ENCODE measurements around the gene CERS5. TPM values are rescaled to one million over a fixed set of nuclear protein-coding genes. Genes with fewer than 3 reads are reported as not detected.

Gene CERS5
- total and polyA plus RNA-seq, 10 of the 15 experiments (the other 5 are each of a cell fraction or from before 2014, with no cell fraction given) = 6.8 to 50.1 (median 31.8) TPM

DNA sequence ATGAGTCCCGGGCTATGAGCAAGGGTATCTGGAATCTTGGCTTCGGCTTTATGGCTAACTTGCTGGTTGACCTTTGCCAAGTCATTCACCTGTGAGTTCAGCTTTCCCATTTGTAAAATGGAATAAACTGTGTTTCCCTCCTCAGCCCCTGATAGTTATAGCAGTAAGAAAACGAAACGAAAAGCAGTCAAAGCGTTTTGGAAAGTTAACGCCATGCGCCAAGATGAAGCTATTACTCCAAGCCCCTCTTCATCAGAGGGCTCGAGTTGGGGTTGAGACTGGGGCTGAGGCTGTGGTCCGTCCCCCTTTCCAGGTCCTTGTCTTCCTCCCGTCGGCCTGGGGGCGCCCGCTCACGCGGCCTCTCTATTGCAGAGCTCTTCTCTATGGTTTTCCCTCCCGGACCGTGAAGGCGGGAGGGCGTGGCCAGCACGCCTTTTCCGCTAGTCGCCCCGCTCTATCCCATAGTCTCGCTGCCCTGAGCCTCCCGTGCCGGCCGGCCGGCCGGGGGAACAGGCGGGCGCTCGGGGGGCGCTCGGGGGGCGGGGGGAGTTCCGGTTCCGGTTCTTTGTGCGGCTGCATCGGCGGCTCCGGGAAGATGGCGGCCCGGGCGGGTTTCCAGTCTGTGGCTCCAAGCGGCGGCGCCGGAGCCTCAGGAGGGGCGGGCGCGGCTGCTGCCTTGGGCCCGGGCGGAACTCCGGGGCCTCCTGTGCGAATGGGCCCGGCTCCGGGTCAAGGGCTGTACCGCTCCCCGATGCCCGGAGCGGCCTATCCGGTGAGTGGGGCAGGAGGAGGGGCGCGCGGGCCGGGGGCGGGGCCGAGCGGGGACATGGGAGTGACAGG lies 82.2 kb downstream of the CERS5 start, which contains the start of gene SMARCD1:
TSS of gene SMARCD1 (plus strand) at position 568 of the 840 bp plus-strand sequence. CDS start at position 596, 28 bp downstream.
- ATAC-seq (peak; percentile 91), FAIRE-seq (peak; percentile 87), DNase-seq (ENCODE audit: low read depth, low spot score) (peak; percentile 66)
- H3K79me2 ChIP-seq (ENCODE audit: control insufficient read depth, insufficient read depth, low read length) = peaks cover 9% of the 10 kb centered on the region
- RAD21 ChIA-PET (ENCODE audit: unreplicated experiment) = interaction anchor here (0.7 to 3.5 kb wide), 14 partner anchors 10 to 230 kb away, joined by 3 to 66 read pairs (median 5); partner anchors contain the start of genes CERS5, COX14, LIMA1 and RACGAP1
- peak within 1 kb of the TSS; percentile 77 for H3K4me2 ChIP-seq (ENCODE audit: control insufficient read depth, insufficient read depth)
- SMC1A ChIA-PET (ENCODE audit: uncharacterized antibody, unreplicated experiment) = interaction anchor here (0.6 to 2.8 kb wide), 18 partner anchors 14 to 926 kb away, joined by 3 to 32 read pairs (median 3); partner anchors contain the start of gene COX14
- CTCF ChIA-PET = interaction anchor here (0.6 to 9.0 kb wide), 31 partner anchors 8 to 317 kb away, joined by 3 to 250 read pairs (median 4); partner anchors contain the start of genes CERS5, COX14, GPD1 and RACGAP1
- H3K36me3 ChIP-seq (ENCODE audit: control insufficient read depth in 2 of 2, insufficient read depth in 2 of 2, low read length in 1 of 2) = peaks cover 0 to 14% of the 10 kb centered on the region in 2 experiments; a peak in 3 of 4 replicates
- peak within 1 kb of the TSS; percentile 76 for H3K4me3 ChIP-seq
- H3K4me1 ChIP-seq (ENCODE audit: control insufficient read depth, insufficient read depth, low read length) = no peaks in the 10 kb centered on the region
- TSS peak; percentile 96 for BruUV-seq (replicated peaks)
- H3K9ac ChIP-seq (ENCODE audit: control insufficient read depth, insufficient read depth, low read length) = peak within 1 kb of the TSS; percentile 93
- peak within 1 kb of the TSS; percentile 98 for H2AFZ ChIP-seq (ENCODE audit: control insufficient read depth, low read depth, low read length)
- H3K9me3 ChIP-seq (replicated peaks; ENCODE audit: control insufficient read depth, insufficient read depth, low read length) = no peaks in the 10 kb centered on the region
- H3K27ac ChIP-seq (ENCODE audit: control insufficient read depth, insufficient read depth) = peak within 1 kb of the TSS; percentile 85
- intact Hi-C loops (cut with micrococcal nuclease; ENCODE audit: unreplicated experiment) (loop anchor here (1.0 to 2.0 kb wide), 2 partner anchors 27 to 82 kb away; partner anchors contain the start of genes CERS5 and COX14), in situ Hi-C loops (cut with MboI) (loop anchor here (5.0 kb wide), 1 partner anchor 227 kb away; no protein-coding TSS in a partner anchor)
- 0 out of 2 replicates have a peak, but pooled peaks cover 4% of the 10 kb centered on the region for H4K20me1 ChIP-seq (ENCODE audit: control insufficient read depth, insufficient read depth)
- under 1% methylated on average over 34 of the region's 69 CpGs for WGBS (ENCODE audit: insufficient coverage, insufficient replicate concordance, low lambda C conversion rate, missing lambda C conversion rate)
- H3K27me3 ChIP-seq (replicated peaks in 1 of 2; ENCODE audit: control insufficient read depth in 2 of 2, insufficient read depth in 2 of 2, low read length in 1 of 2) = no peaks in the 10 kb centered on the region
- POLR2A ChIA-PET = interaction anchor here (0.6 to 2.3 kb wide), 8 partner anchors 19 to 199 kb away, joined by 3 to 39 read pairs (median 4); partner anchors contain the start of genes CERS5, COX14, GPD1 and LIMA1
- TF ChIP-seq HCFC1 (IDR thresholded peaks at IDR 0.05; ENCODE audit: low read length) (peak; percentile 65; the same call in 1 of the 2 replicates), JUND (IDR thresholded peaks at IDR 0.05; ENCODE audit: low read depth, low read length) (no peak), CBFB (IDR thresholded peaks at IDR 0.05; ENCODE audit: low read depth) (0 out of 2 replicates have a peak, but pooled peaks have one; percentile 52), ZNF24 (IDR thresholded peaks at IDR 0.05) (0 out of 2 replicates have a peak, but pooled peaks have one; percentile 60), SIN3A (IDR thresholded peaks at IDR 0.05; ENCODE audit: low read depth, low read length) (peak; percentile 81; the same call in 1 of the 2 replicates), RBBP5 (conservative IDR thresholded peaks at IDR 0.05) (no peak), YY1 (IDR thresholded peaks at IDR 0.05; ENCODE audit: low read depth, low read length) (peak; percentile 93), POLR2AphosphoS2 (IDR thresholded peaks at IDR 0.05; ENCODE audit: low read depth, low read length) (no peak), WRNIP1 (IDR thresholded peaks at IDR 0.05; ENCODE audit: borderline replicate concordance, low read depth, low read length) (0 out of 2 replicates have a peak, but pooled peaks have one; percentile 44), STAT3 (IDR thresholded peaks at IDR 0.05; ENCODE audit: low read depth, low read length) (no peak), DPF2 (IDR thresholded peaks at IDR 0.05) (0 out of 2 replicates have a peak, but pooled peaks have one; percentile 44), POU2F2 (IDR thresholded peaks at IDR 0.05; ENCODE audit: borderline replicate concordance, low read depth, low read length) (no peak; the same call in 2 of the 3 replicates), LARP7 (IDR thresholded peaks at IDR 0.05) (peak; percentile 66; the same call in 1 of the 2 replicates), RUNX3 (IDR thresholded peaks at IDR 0.05; ENCODE audit: low read length) (peak; percentile 66), POLR2A (IDR thresholded peaks at IDR 0.05; ENCODE audit: low read depth, low read length) (peak; percentile 78), SMAD5 (IDR thresholded peaks at IDR 0.05; ENCODE audit: low read depth) (0 out of 2 replicates have a peak, but pooled peaks have one; percentile 61)
- TF ChIP-seq, protein P1, sequence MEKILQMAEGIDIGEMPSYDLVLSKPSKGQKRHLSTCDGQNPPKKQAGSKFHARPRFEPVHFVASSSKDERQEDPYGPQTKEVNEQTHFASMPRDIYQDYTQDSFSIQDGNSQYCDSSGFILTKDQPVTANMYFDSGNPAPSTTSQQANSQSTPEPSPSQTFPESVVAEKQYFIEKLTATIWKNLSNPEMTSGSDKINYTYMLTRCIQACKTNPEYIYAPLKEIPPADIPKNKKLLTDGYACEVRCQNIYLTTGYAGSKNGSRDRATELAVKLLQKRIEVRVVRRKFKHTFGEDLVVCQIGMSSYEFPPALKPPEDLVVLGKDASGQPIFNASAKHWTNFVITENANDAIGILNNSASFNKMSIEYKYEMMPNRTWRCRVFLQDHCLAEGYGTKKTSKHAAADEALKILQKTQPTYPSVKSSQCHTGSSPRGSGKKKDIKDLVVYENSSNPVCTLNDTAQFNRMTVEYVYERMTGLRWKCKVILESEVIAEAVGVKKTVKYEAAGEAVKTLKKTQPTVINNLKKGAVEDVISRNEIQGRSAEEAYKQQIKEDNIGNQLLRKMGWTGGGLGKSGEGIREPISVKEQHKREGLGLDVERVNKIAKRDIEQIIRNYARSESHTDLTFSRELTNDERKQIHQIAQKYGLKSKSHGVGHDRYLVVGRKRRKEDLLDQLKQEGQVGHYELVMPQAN (conservative IDR thresholded peaks at IDR 0.05) = no peak; the same call in 1 of the 2 replicates
- TF ChIP-seq, protein P2, sequence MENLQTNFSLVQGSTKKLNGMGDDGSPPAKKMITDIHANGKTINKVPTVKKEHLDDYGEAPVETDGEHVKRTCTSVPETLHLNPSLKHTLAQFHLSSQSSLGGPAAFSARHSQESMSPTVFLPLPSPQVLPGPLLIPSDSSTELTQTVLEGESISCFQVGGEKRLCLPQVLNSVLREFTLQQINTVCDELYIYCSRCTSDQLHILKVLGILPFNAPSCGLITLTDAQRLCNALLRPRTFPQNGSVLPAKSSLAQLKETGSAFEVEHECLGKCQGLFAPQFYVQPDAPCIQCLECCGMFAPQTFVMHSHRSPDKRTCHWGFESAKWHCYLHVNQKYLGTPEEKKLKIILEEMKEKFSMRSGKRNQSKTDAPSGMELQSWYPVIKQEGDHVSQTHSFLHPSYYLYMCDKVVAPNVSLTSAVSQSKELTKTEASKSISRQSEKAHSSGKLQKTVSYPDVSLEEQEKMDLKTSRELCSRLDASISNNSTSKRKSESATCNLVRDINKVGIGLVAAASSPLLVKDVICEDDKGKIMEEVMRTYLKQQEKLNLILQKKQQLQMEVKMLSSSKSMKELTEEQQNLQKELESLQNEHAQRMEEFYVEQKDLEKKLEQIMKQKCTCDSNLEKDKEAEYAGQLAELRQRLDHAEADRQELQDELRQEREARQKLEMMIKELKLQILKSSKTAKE (IDR thresholded peaks at IDR 0.05; ENCODE audit: low read depth, poor library complexity, severe bottlenecking) = peak; percentile 27
